ENCODE measurements around the gene RAP1GDS1.

RAP1GDS1 gene

DNA sequence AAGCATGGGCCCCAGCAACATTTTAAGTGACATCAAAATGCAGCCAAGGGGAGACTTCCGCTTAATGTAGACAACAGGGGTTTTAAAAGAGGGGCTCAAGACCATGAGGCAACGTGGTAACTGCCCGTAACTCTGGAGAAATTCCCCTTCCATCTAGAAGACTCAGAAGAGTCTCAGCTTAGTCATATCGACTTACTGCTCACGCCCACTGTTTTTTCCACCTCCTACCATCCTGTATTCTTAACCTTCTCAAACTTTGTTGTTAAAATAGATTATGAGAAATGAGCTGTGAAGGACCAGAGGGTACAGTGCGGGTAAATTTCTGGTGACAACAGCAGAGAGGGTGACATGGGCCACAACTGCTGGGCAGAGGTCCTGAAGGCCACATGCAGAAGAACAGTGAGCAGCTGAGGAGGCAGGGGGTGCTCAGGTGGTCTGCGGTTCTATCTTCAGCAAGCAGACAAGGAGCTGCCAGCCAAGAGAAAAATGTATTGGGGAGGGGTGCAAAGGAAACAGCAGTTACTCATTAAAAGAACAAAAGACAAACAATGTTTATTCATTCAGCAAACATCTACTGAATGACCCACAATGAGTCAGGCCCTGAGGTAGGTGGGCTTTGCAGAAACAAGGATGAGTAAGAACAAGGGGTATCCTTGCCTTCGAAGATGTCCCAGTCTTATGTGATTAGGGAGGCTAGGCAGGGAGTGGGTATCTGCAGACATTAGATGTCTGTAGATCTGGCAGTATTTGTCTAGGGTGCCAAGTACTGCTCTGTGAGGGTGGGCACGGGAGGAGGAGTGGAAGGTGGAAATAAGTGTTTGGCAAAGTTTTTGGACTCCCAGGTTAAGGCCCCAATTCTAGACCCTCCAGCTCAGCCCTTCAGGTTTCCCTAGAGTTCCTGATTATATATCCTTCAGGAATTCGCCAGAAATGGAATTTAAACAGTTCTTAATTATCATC is 221.9 kb downstream of the RAP1GDS1 start:
- no peaks in the 10 kb centered on the region for H3K27me3 ChIP-seq (ENCODE audit: insufficient read depth, low read length)
- H3K36me3 ChIP-seq (ENCODE audit: insufficient read depth, low read length) = no peaks in the 10 kb centered on the region
- no peaks in the 10 kb centered on the region for H3K9me3 ChIP-seq (ENCODE audit: insufficient read depth, low read depth, low read length)
- no peak overlapping the region for H3K27ac ChIP-seq (ENCODE audit: low read depth, low read length)
- whole genome bisulfite sequencing = 90% methylated on average over 10 of the region's 10 CpGs
- H3K9ac ChIP-seq (ENCODE audit: low read depth, low read length) = no peak overlapping the region
- H3K4me3 ChIP-seq (ENCODE audit: low read length) = no peak overlapping the region
- peaks cover 31% of the 10 kb centered on the region for H3K4me1 ChIP-seq (ENCODE audit: insufficient read depth, low read length)

- no peaks in the 10 kb centered on the region for H3K36me3 ChIP-seq (ENCODE audit: insufficient read depth, low read length)
- H3K27ac ChIP-seq (ENCODE audit: low read depth, low read length) = no peak overlapping the region
- no peaks in the 10 kb centered on the region for H3K9me3 ChIP-seq (ENCODE audit: insufficient read depth, low read depth, low read length)
- peaks cover 31% of the 10 kb centered on the region for H3K4me1 ChIP-seq (ENCODE audit: insufficient read depth, low read length)
- no peak overlapping the region for H3K9ac ChIP-seq (ENCODE audit: low read depth, low read length)
- no peak overlapping the region for H3K4me3 ChIP-seq (ENCODE audit: low read length)
- H3K27me3 ChIP-seq (ENCODE audit: insufficient read depth, low read length) = no peaks in the 10 kb centered on the region
- WGBS = 93% methylated on average over 1 of the region's 3 CpGs
Measured at GRCh38 chr4:98484031-98484430, 222.8 kb downstream of the RAP1GDS1 start.

GRCh38 chr4:98485816-98486345 is 224.7 kb downstream of the RAP1GDS1 start:
- Histone ChIP-seq H3K36me3 (ENCODE audit: insufficient read depth, low read length) (no peaks in the 10 kb centered on the region), H3K9me3 (ENCODE audit: insufficient read depth, low read depth, low read length) (no peaks in the 10 kb centered on the region), H3K4me3 (ENCODE audit: low read length) (no peak overlapping the region), H3K27ac (ENCODE audit: low read depth, low read length) (no peak overlapping the region), H3K4me1 (ENCODE audit: insufficient read depth, low read length) (peaks cover 34% of the 10 kb centered on the region), H3K9ac (ENCODE audit: low read depth, low read length) (no peak overlapping the region), H3K27me3 (ENCODE audit: insufficient read depth, low read length) (no peaks in the 10 kb centered on the region)
- 88% methylated on average over 7 of the region's 7 CpGs for WGBS

GRCh38 chr4:98490251-98490650 is 229.1 kb downstream of the RAP1GDS1 start:
- 94% methylated on average over 3 of the region's 3 CpGs for WGBS
- Histone ChIP-seq H3K9ac (ENCODE audit: low read depth, low read length) (no peak overlapping the region), H3K36me3 (ENCODE audit: insufficient read depth, low read length) (no peaks in the 10 kb centered on the region), H3K9me3 (ENCODE audit: insufficient read depth, low read depth, low read length) (no peaks in the 10 kb centered on the region), H3K4me1 (ENCODE audit: insufficient read depth, low read length) (peaks cover 29% of the 10 kb centered on the region; the same call in 1 of the 2 replicates), H3K27ac (ENCODE audit: low read depth, low read length) (no peak overlapping the region), H3K4me3 (ENCODE audit: low read length) (no peak overlapping the region), H3K27me3 (ENCODE audit: insufficient read depth, low read length) (no peaks in the 10 kb centered on the region)

DNA sequence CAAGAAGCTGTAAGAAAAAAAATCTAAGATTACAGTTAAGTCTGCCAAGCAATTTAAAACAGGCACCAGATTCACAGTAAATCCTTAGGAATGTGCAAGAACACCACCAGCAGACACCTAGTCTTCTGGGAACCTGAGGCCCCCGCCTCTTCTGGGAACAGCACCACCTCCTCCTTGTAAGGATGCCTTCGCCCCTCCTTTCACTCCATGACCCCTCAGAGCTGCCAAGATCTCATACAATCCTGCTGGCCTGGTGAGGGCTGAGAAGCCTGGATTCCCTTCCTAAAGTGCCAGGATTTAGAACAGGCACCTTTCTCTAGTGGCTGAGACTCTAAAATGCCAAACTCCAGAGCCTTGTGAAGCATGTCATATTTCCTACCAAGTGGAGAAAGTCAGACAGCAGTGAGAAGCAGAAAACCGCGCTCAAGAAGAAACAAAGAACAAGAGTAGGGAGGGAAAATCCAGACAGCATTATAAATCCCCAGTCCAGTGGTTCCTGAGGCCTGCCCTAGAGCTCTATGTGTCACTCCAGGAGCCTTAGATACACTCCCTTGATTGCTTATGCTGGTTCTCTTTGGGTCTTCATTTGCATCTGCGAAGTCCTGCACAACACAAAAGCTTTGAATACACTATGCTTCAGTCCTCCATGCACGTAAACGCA is 230.8 kb downstream of the RAP1GDS1 start:
- H3K4me3 ChIP-seq (ENCODE audit: low read length) = no peak overlapping the region
- H3K9me3 ChIP-seq (ENCODE audit: insufficient read depth, low read depth, low read length) = no peaks in the 10 kb centered on the region
- no peak overlapping the region for H3K9ac ChIP-seq (ENCODE audit: low read depth, low read length)
- H3K27me3 ChIP-seq (ENCODE audit: insufficient read depth, low read length) = no peaks in the 10 kb centered on the region
- WGBS = 93% methylated on average over 7 of the region's 7 CpGs
- no peaks in the 10 kb centered on the region for H3K36me3 ChIP-seq (ENCODE audit: insufficient read depth, low read length)
- no peak overlapping the region for H3K27ac ChIP-seq (ENCODE audit: low read depth, low read length)
- peaks cover 16% of the 10 kb centered on the region; the same call in 1 of the 2 replicates for H3K4me1 ChIP-seq (ENCODE audit: insufficient read depth, low read length)

DNA sequence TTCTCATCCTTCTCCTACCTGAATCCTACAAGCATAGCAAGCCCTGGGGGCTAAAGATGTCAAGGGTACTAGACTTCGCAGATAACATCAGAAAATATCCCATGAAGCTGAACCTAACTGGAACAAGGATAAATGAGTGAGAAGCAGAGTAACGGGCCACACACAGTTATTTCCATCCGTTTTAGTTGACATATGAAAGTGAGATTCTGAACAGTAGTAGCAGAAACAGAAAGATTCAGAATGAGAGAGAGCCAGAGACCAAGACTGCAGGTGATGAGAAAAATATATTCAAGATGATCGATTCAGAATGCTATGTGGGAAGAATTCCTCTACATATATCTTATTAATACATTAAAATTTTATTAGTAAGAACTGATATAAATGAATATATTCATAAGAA is 232.1 kb downstream of the RAP1GDS1 start:
- H3K27ac ChIP-seq (ENCODE audit: low read depth, low read length) = no peak overlapping the region
- H3K4me1 ChIP-seq (ENCODE audit: insufficient read depth, low read length) = peaks cover 8% of the 10 kb centered on the region; the same call in 1 of the 2 replicates
- no peaks in the 10 kb centered on the region for H3K27me3 ChIP-seq (ENCODE audit: insufficient read depth, low read length)
- H3K9me3 ChIP-seq (ENCODE audit: insufficient read depth, low read depth, low read length) = no peaks in the 10 kb centered on the region
- H3K9ac ChIP-seq (ENCODE audit: low read depth, low read length) = no peak overlapping the region
- no peaks in the 10 kb centered on the region for H3K36me3 ChIP-seq (ENCODE audit: insufficient read depth, low read length)
- WGBS = 77% methylated on average over 3 of the region's 4 CpGs
- H3K4me3 ChIP-seq (ENCODE audit: low read length) = no peak overlapping the region

Measured in HUES64 (cell line).